ENCODE results near the gene PNCK. TPM values are rescaled to one million over a fixed set of nuclear protein-coding genes. Genes with fewer than 3 reads are reported as not detected.
A peak's percentile ranks its signal among the peaks of the same experiment; 100 is the strongest.

PNCK gene
- total and polyA plus RNA-seq, 2 of the 13 experiments (the other 11 are each of a cell fraction or from before 2014, with no cell fraction given): 33.1 TPM; not detected in 1

DNA sequence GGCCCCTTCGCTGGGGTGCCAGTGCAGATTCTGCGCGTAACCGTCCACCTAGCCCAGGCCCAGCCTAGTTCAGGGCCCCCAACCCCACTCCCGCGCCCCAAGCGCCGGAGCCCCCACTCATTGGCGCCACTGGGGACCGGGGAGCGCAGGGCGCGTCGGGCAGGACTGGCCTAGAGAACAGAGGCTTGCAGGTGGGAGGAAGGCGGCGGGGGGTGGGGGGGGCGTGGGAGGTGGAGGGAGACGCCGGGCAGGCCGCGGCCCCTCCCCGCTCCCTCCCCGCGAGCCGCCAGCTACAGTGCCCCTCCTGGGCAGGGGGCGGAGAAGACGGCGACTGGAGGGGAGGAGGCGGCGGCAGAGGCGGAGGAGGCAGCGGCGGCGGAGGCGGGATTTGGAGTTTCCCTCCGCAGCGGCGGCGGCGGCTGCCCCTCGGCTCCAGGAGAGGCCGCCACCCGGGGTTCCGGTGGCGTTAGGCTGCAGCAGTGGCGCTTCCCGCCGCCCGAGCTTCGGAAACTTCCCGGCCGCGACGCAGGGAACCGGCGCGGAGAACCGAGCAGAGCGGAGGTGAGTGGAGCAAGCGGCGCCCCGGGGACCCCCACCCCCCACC, 31.5 kb downstream of the PNCK start (continued):
- TF ChIP-seq ARID5B (CRISPR knock-in tag; IDR thresholded peaks at IDR 0.05) (peak; percentile 1; the same call in 1 of the 2 replicates), ARNT (IDR thresholded peaks at IDR 0.05) (no peak), ARID3A (IDR thresholded peaks at IDR 0.05; ENCODE audit: low read depth, low read length) (no peak), PHF8 (CRISPR knock-in tag; IDR thresholded peaks at IDR 0.05) (peak; percentile 34; the same call in 1 of the 2 replicates), YEATS4 (CRISPR knock-in tag; IDR thresholded peaks at IDR 0.05; ENCODE audit: borderline replicate concordance) (0 out of 2 replicates have a peak, but pooled peaks have one; percentile 37), SAP130 (CRISPR knock-in tag; IDR thresholded peaks at IDR 0.05; ENCODE audit: low read depth) (peak; percentile 39; the same call in 1 of the 2 replicates)
- TF ChIP-seq, protein P1, sequence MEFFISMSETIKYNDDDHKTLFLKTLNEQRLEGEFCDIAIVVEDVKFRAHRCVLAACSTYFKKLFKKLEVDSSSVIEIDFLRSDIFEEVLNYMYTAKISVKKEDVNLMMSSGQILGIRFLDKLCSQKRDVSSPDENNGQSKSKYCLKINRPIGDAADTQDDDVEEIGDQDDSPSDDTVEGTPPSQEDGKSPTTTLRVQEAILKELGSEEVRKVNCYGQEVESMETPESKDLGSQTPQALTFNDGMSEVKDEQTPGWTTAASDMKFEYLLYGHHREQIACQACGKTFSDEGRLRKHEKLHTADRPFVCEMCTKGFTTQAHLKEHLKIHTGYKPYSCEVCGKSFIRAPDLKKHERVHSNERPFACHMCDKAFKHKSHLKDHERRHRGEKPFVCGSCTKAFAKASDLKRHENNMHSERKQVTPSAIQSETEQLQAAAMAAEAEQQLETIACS (CRISPR knock-in tag; IDR thresholded peaks at IDR 0.05): no peak

Data from HepG2 (cell line).